C4-2B (cell line): ENCODE measurements around the gene PRIM2.
"Not testable (repeated sequence)": the region's sequence is repeated elsewhere in the genome, so short reads cannot be mapped to it uniquely, and the experiment has no call there.

Source experiments
- ZFX ChIP-seq: fragments of 450-650 bp; IDR thresholded peaks from 2 replicates; pipeline ENCODE4 v1.6.1; 2017
- TF ChIP-seq, protein P1 (sequence below): fragments of 450-650 bp; conservative IDR thresholded peaks from 2 replicates; pipeline ENCODE4 v1.5.1; 2017; ENCODE audit warnings: mild to moderate bottlenecking

DNA sequence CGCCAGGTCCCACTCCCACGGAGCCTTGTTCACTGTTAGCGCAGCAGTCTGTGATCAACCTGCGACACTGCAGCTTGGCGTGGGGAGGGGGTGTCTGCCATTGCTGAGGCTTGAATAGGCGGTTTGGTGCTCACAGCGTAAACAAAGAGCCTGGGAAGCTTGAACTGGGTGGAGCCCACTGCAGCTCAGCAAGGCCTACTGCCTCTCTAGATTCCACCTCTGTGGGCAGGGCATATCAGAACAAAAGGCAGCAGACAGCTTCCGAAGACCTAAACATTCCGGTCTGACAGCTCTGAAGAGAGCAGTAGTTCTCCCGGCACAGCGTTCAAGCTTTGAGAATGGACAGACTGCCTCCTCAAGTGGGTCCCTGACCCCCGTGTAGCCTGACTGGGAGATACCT is 29.3 kb upstream of the PRIM2 start:
- TF ChIP-seq, protein P1, sequence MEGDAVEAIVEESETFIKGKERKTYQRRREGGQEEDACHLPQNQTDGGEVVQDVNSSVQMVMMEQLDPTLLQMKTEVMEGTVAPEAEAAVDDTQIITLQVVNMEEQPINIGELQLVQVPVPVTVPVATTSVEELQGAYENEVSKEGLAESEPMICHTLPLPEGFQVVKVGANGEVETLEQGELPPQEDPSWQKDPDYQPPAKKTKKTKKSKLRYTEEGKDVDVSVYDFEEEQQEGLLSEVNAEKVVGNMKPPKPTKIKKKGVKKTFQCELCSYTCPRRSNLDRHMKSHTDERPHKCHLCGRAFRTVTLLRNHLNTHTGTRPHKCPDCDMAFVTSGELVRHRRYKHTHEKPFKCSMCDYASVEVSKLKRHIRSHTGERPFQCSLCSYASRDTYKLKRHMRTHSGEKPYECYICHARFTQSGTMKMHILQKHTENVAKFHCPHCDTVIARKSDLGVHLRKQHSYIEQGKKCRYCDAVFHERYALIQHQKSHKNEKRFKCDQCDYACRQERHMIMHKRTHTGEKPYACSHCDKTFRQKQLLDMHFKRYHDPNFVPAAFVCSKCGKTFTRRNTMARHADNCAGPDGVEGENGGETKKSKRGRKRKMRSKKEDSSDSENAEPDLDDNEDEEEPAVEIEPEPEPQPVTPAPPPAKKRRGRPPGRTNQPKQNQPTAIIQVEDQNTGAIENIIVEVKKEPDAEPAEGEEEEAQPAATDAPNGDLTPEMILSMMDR, result not testable (repeated sequence)
- TF ChIP-seq ZFX, result not testable (repeated sequence)
